ENCODE measurements around the gene NRXN3.

The NRXN3 gene

DNA sequence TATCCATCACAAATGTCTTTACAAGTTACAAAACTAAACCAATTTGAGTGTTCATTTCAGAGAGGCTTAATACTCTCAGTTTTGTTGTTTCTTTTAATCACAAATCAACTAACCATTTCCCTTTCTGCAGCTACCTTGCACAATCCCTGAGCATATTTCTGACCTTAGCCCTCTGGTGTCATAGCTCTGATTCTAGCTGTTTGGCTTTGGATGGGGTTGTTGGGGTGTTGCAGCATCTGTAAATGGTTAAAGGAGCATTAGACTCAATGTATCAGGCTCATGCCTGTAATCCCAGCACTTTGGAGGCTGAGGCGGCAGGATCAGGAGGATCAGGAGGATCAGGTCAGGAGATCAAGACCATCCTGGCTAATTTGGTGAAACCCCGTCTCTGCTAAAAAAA is 461.4 kb downstream of the NRXN3 start:
- Mint-ChIP-seq H3K4me1 (peaks cover 5% of the 10 kb centered on the region), H3K27ac (no peak overlapping the region), H3K36me3 (ENCODE audit: low read depth) (no peaks in the 10 kb centered on the region), H3K27me3 (ENCODE audit: low read depth, poor library complexity) (peaks cover 7% of the 10 kb centered on the region), H3K9me3 (peaks cover 4% of the 10 kb centered on the region), H3K4me3 (no peak overlapping the region)
- TF ChIP-seq CTCF (IDR thresholded peaks at IDR 0.05) = no peak
- DNase-seq = no peak

GRCh38 chr14:78633752-78634151 is 463.6 kb downstream of the NRXN3 start:
- peaks cover 11% of the 10 kb centered on the region for H3K9me3 Mint-ChIP-seq
- peaks cover 7% of the 10 kb centered on the region for H3K27me3 Mint-ChIP-seq (ENCODE audit: low read depth, poor library complexity)
- no peak for TF ChIP-seq CTCF (IDR thresholded peaks at IDR 0.05)
- H3K4me3 Mint-ChIP-seq = no peak overlapping the region
- peaks cover 4% of the 10 kb centered on the region for H3K36me3 Mint-ChIP-seq (ENCODE audit: low read depth)
- peaks cover 11% of the 10 kb centered on the region for H3K4me1 Mint-ChIP-seq
- DNase-seq = no peak
- no peak overlapping the region for H3K27ac Mint-ChIP-seq

GRCh38 chr14:78637489-78637888 is 467.3 kb downstream of the NRXN3 start:
- DNase-seq = no peak
- peaks cover 11% of the 10 kb centered on the region for H3K9me3 Mint-ChIP-seq
- no peak for TF ChIP-seq CTCF (IDR thresholded peaks at IDR 0.05)
- H3K27me3 Mint-ChIP-seq (ENCODE audit: low read depth, poor library complexity) = peaks cover 8% of the 10 kb centered on the region
- peaks cover 4% of the 10 kb centered on the region for H3K36me3 Mint-ChIP-seq (ENCODE audit: low read depth)
- H3K4me1 Mint-ChIP-seq = peaks cover 25% of the 10 kb centered on the region
- H3K4me3 Mint-ChIP-seq = no peak overlapping the region
- H3K27ac Mint-ChIP-seq = no peak overlapping the region

DNA sequence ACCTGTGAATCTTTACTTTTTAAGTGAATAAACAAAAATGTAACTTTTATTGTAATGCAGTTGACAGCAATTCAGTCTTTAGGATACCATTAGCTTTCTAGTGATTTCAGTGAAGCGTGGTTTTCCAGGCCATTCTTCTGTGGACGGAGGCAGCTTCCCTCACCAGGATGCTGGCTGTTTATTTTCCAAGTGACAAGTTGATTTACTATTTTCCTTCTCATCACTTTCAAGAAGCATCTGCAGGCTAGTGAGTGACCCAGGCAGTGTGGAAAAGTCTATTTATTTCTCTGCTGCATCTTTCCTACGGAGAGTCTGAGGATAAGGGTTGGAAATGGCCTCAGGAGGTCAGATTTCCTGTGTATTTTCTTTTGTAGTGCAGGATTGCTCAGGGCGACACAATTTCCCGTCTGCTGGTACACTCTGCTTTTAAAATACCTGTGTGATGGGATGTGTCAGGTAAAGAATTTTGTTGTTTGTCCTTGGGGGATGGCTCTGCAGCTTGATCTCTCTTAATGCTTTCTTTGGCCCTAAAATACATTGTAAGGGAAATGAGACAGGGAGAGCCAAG is 467.8 kb downstream of the NRXN3 start:
- Mint-ChIP-seq H3K4me3 (no peak overlapping the region), H3K36me3 (ENCODE audit: low read depth) (peaks cover 4% of the 10 kb centered on the region), H3K9me3 (peaks cover 11% of the 10 kb centered on the region), H3K4me1 (peaks cover 25% of the 10 kb centered on the region), H3K27me3 (ENCODE audit: low read depth, poor library complexity) (peaks cover 8% of the 10 kb centered on the region), H3K27ac (peak overlapping the region; percentile 68)
- TF ChIP-seq CTCF (IDR thresholded peaks at IDR 0.05) = no peak
- DNase-seq = peak; percentile 12

DNA sequence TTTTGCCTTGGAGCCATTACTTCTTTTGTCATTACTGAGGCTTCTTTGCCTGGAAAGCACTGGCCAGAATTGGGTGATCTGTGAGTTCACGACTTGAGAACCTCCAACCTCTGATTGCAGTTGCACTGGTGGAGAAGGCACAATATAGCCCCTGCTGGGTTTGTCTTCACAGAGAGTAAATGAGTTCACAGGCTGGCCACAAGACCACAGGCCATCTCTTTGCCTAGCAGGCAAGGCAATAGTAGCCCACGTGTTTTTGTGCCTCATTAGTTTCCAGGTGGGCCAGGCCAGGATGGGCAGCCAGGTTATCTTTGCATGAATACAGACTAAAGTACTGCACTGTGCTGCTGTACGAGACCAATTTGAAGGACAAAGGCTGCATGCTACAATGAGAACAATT is 468.8 kb downstream of the NRXN3 start:
- no peak for DNase-seq
- peaks cover 25% of the 10 kb centered on the region for H3K4me1 Mint-ChIP-seq
- H3K4me3 Mint-ChIP-seq = no peak overlapping the region
- peaks cover 7% of the 10 kb centered on the region for H3K27me3 Mint-ChIP-seq (ENCODE audit: low read depth, poor library complexity)
- no peak for TF ChIP-seq CTCF (IDR thresholded peaks at IDR 0.05)
- peaks cover 4% of the 10 kb centered on the region for H3K36me3 Mint-ChIP-seq (ENCODE audit: low read depth)
- H3K9me3 Mint-ChIP-seq = peaks cover 11% of the 10 kb centered on the region
- H3K27ac Mint-ChIP-seq = peak overlapping the region; percentile 81

GRCh38 chr14:78644824-78645559 is 474.8 kb downstream of the NRXN3 start:
- Mint-ChIP-seq H3K9me3 (no peaks in the 10 kb centered on the region), H3K4me3 (no peak overlapping the region), H3K27me3 (ENCODE audit: low read depth, poor library complexity) (peaks cover 14% of the 10 kb centered on the region), H3K4me1 (peaks cover 2% of the 10 kb centered on the region), H3K36me3 (ENCODE audit: low read depth) (no peaks in the 10 kb centered on the region), H3K27ac (no peak overlapping the region)
- no peak for TF ChIP-seq CTCF (IDR thresholded peaks at IDR 0.05)
- no peak for DNase-seq

All from nephron progenitor cell (in vitro differentiated cells).